WTC11 (cell line): ENCODE data around the gene OXNAD1. TPM values are rescaled to one million over a fixed set of nuclear protein-coding genes. Genes with fewer than 3 reads are reported as not detected.

Experiments
- ATAC-seq: fragments of 200-7000 bp; cut with Tn5 transposase; 2 replicates; pipeline ENCODE4 v1.10.0; 2021; ENCODE audit warnings: mild to moderate bottlenecking, moderate library complexity
- CTCF ChIA-PET: fragments of 300-600 bp; sonication (Branson Sonifier 250); formaldehyde crosslinking; loops from one replicate; lab custom pipeline; 2021; ENCODE audit warnings: antibody characterized with exemption; lab: Charles Lee
- POLR2A ChIA-PET: fragments of 350-600 bp; sonication (Branson Sonifier 250); formaldehyde crosslinking; loops from one replicate; lab custom pipeline; 2021; ENCODE audit warnings: antibody characterized with exemption; lab: Charles Lee
- DNase-seq: peaks from one replicate; pipeline ENCODE4 v3.0.0; 2021; ENCODE audit warnings: low spot score
- H3K27ac Mint-ChIP-seq: 2 replicates; pipeline ENCODE4 v1.8.0; 2021; ENCODE audit warnings: mixed read lengths
- H3K27me3 Mint-ChIP-seq: 2 replicates; pipeline ENCODE4 v1.8.0; 2021; ENCODE audit warnings: low read depth, mild to moderate bottlenecking, moderate library complexity, mixed read lengths
- H3K36me3 Mint-ChIP-seq: 2 replicates; pipeline ENCODE4 v1.8.0; 2021; ENCODE audit warnings: mixed read lengths
- H3K4me1 Mint-ChIP-seq: 2 replicates; pipeline ENCODE4 v1.8.0; 2022; ENCODE audit warnings: mixed read lengths
- H3K4me3 Mint-ChIP-seq: 2 replicates; pipeline ENCODE4 v1.8.0; 2021; ENCODE audit warnings: mild to moderate bottlenecking, moderate library complexity, mixed read lengths
- H3K9me3 Mint-ChIP-seq: 2 replicates; pipeline ENCODE4 v1.8.0; 2021; ENCODE audit warnings: mixed read lengths
- AR ChIP-seq: fragments of 250-450 bp; sonication (Bioruptor Pico); IDR thresholded peaks from 2 replicates; pipeline ENCODE4 v1.9.0; 2021; ENCODE audit warnings: mild to moderate bottlenecking
- CREB1 ChIP-seq: sonication (generic); formaldehyde crosslinking; IDR thresholded peaks from 2 replicates; pipeline ENCODE4 v1.8.0; 2023; ENCODE audit warnings: mild to moderate bottlenecking, missing genetic modification reagents
- E2F1 ChIP-seq: sonication (generic); formaldehyde crosslinking; IDR thresholded peaks from 2 replicates; pipeline ENCODE4 v1.8.0; 2022; ENCODE audit warnings: mild to moderate bottlenecking, missing genetic modification reagents
- FOXP1 ChIP-seq: sonication (generic); formaldehyde crosslinking; IDR thresholded peaks from 2 replicates; pipeline ENCODE4 v1.8.0; 2022; ENCODE audit warnings: missing genetic modification reagents, mild to moderate bottlenecking, moderate library complexity, borderline replicate concordance
- GABPB1 ChIP-seq: sonication (generic); formaldehyde crosslinking; IDR thresholded peaks from 2 replicates; pipeline ENCODE4 v1.8.1; 2023; ENCODE audit warnings: mild to moderate bottlenecking, missing genetic modification reagents
- HMGXB4 ChIP-seq: sonication (generic); formaldehyde crosslinking; IDR thresholded peaks from 2 replicates; pipeline ENCODE4 v1.8.1; 2023; ENCODE audit warnings: mild to moderate bottlenecking, moderate library complexity, missing genetic modification reagents
- JUN ChIP-seq: sonication (generic); formaldehyde crosslinking; IDR thresholded peaks from 2 replicates; pipeline ENCODE4 v1.8.0; 2023; ENCODE audit warnings: mild to moderate bottlenecking, missing genetic modification reagents
- NR2C2 ChIP-seq: sonication (generic); formaldehyde crosslinking; IDR thresholded peaks from 2 replicates; pipeline ENCODE4 v1.8.0; 2022; ENCODE audit warnings: mild to moderate bottlenecking, missing genetic modification reagents
- PREB ChIP-seq: sonication (generic); formaldehyde crosslinking; IDR thresholded peaks from 2 replicates; pipeline ENCODE4 v1.8.1; 2022; ENCODE audit warnings: mild to moderate bottlenecking, missing genetic modification reagents, moderate library complexity, borderline replicate concordance
- PRRX2 ChIP-seq: fragments of 250-450 bp; sonication (Bioruptor Pico); IDR thresholded peaks from 2 replicates; pipeline ENCODE4 v1.8.0; 2021; ENCODE audit warnings: mild to moderate bottlenecking
- SMAD3 ChIP-seq: sonication (generic); formaldehyde crosslinking; IDR thresholded peaks from 2 replicates; pipeline ENCODE4 v1.8.0; 2022; ENCODE audit warnings: missing genetic modification reagents, mild to moderate bottlenecking, borderline replicate concordance
- SOX15 ChIP-seq: fragments of 250-450 bp; sonication (Bioruptor Pico); IDR thresholded peaks from 2 replicates; pipeline ENCODE4 v1.9.0; 2021; ENCODE audit warnings: mild to moderate bottlenecking
- TEAD1 ChIP-seq: sonication (generic); formaldehyde crosslinking; IDR thresholded peaks from 2 replicates; pipeline ENCODE4 v1.8.0; 2022; ENCODE audit warnings: mild to moderate bottlenecking, missing genetic modification reagents
- TEAD4 ChIP-seq: sonication (generic); formaldehyde crosslinking; IDR thresholded peaks from 2 replicates; pipeline ENCODE4 v1.8.0; 2022; ENCODE audit warnings: mild to moderate bottlenecking, missing genetic modification reagents
- ZBTB21 ChIP-seq: sonication (generic); formaldehyde crosslinking; IDR thresholded peaks from 2 replicates; pipeline ENCODE4 v1.8.1; 2023; ENCODE audit warnings: mild to moderate bottlenecking, missing genetic modification reagents, borderline replicate concordance
- ZNF219 ChIP-seq: sonication (generic); formaldehyde crosslinking; IDR thresholded peaks from 2 replicates; pipeline ENCODE4 v1.8.0; 2023; ENCODE audit warnings: missing genetic modification reagents, mild to moderate bottlenecking, borderline replicate concordance
- ZNF396 ChIP-seq: fragments of 250-450 bp; sonication (Bioruptor Pico); IDR thresholded peaks from 2 replicates; pipeline ENCODE4 v1.8.0; 2021; ENCODE audit warnings: mild to moderate bottlenecking, moderate library complexity, borderline replicate concordance
- total RNA-seq: library from RNA; stranded (reverse); gene quantifications from 3 replicates; pipeline ENCODE4 v1.2.3, GENCODE V29; 2021
- TF ChIP-seq, protein P1 (sequence below): fragments of 250-450 bp; sonication (Bioruptor Pico); IDR thresholded peaks from 2 replicates; pipeline ENCODE4 v2.1.2; 2022; ENCODE audit warnings: mild to moderate bottlenecking, moderate library complexity
- TF ChIP-seq, protein P2 (sequence below): sonication (generic); formaldehyde crosslinking; IDR thresholded peaks from 2 replicates; pipeline ENCODE4 v1.8.0; 2023; ENCODE audit warnings: missing genetic modification reagents, mild to moderate bottlenecking, borderline replicate concordance
- TF ChIP-seq, protein P3 (sequence below): sonication (generic); formaldehyde crosslinking; IDR thresholded peaks from 2 replicates; pipeline ENCODE4 v1.8.1; 2023; ENCODE audit warnings: mild to moderate bottlenecking, missing genetic modification reagents, moderate library complexity

Gene OXNAD1
- total RNA-seq, 1 experiment from 2014 or later: 21.7 TPM

- peaks cover 16% of the 10 kb centered on the region for H3K36me3 Mint-ChIP-seq
- POLR2A ChIA-PET: no interaction called here
- DNase-seq: no peak
Observed at GRCh38 chr3:16284633-16285032, 19.6 kb downstream of the OXNAD1 start.

More at GRCh38 chr3:16284633-16285032, 19.6 kb downstream of the OXNAD1 start:
- no peak for TF ChIP-seq ZNF396 (CRISPR knock-in tag)
- no peak for TF ChIP-seq PRRX2 (CRISPR knock-in tag)
- no peak for TF ChIP-seq CREB1 (CRISPR knock-in tag)
- no peak for TF ChIP-seq E2F1 (CRISPR knock-in tag)
- no peak for TF ChIP-seq GABPB1
- TF ChIP-seq NR2C2 (CRISPR knock-in tag): no peak
- no peak for TF ChIP-seq JUN
- no peak for TF ChIP-seq FOXP1 (CRISPR knock-in tag)
- TF ChIP-seq PREB (CRISPR knock-in tag): no peak
- TF ChIP-seq, protein P1, sequence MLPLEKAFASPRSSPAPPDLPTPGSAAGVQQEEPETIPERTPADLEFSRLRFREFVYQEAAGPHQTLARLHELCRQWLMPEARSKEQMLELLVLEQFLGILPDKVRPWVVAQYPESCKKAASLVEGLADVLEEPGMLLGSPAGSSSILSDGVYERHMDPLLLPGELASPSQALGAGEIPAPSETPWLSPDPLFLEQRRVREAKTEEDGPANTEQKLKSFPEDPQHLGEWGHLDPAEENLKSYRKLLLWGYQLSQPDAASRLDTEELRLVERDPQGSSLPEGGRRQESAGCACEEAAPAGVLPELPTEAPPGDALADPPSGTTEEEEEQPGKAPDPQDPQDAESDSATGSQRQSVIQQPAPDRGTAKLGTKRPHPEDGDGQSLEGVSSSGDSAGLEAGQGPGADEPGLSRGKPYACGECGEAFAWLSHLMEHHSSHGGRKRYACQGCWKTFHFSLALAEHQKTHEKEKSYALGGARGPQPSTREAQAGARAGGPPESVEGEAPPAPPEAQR (CRISPR knock-in tag): no peak
- TF ChIP-seq, protein P2, sequence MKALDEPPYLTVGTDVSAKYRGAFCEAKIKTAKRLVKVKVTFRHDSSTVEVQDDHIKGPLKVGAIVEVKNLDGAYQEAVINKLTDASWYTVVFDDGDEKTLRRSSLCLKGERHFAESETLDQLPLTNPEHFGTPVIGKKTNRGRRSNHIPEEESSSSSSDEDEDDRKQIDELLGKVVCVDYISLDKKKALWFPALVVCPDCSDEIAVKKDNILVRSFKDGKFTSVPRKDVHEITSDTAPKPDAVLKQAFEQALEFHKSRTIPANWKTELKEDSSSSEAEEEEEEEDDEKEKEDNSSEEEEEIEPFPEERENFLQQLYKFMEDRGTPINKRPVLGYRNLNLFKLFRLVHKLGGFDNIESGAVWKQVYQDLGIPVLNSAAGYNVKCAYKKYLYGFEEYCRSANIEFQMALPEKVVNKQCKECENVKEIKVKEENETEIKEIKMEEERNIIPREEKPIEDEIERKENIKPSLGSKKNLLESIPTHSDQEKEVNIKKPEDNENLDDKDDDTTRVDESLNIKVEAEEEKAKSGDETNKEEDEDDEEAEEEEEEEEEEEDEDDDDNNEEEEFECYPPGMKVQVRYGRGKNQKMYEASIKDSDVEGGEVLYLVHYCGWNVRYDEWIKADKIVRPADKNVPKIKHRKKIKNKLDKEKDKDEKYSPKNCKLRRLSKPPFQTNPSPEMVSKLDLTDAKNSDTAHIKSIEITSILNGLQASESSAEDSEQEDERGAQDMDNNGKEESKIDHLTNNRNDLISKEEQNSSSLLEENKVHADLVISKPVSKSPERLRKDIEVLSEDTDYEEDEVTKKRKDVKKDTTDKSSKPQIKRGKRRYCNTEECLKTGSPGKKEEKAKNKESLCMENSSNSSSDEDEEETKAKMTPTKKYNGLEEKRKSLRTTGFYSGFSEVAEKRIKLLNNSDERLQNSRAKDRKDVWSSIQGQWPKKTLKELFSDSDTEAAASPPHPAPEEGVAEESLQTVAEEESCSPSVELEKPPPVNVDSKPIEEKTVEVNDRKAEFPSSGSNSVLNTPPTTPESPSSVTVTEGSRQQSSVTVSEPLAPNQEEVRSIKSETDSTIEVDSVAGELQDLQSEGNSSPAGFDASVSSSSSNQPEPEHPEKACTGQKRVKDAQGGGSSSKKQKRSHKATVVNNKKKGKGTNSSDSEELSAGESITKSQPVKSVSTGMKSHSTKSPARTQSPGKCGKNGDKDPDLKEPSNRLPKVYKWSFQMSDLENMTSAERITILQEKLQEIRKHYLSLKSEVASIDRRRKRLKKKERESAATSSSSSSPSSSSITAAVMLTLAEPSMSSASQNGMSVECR (CRISPR knock-in tag): no peak
- no peak for TF ChIP-seq TEAD4 (CRISPR knock-in tag)
- no peak for TF ChIP-seq ZBTB21 (CRISPR knock-in tag)
- no peak for TF ChIP-seq TEAD1 (CRISPR knock-in tag)
- TF ChIP-seq SMAD3 (CRISPR knock-in tag): no peak
- no peak for TF ChIP-seq AR (CRISPR knock-in tag)
- no peak for TF ChIP-seq HMGXB4 (CRISPR knock-in tag)
- TF ChIP-seq, protein P3, sequence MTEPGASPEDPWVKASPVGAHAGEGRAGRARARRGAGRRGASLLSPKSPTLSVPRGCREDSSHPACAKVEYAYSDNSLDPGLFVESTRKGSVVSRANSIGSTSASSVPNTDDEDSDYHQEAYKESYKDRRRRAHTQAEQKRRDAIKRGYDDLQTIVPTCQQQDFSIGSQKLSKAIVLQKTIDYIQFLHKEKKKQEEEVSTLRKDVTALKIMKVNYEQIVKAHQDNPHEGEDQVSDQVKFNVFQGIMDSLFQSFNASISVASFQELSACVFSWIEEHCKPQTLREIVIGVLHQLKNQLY: no peak
- TF ChIP-seq SOX15 (CRISPR knock-in tag): no peak
- TF ChIP-seq ZNF219 (CRISPR knock-in tag): no peak
- H3K4me1 Mint-ChIP-seq: no peaks in the 10 kb centered on the region
- ATAC-seq: no peak
- H3K27me3 Mint-ChIP-seq: no peaks in the 10 kb centered on the region
- no peaks in the 10 kb centered on the region for H3K9me3 Mint-ChIP-seq
- CTCF ChIA-PET: no interaction called here
- H3K27ac Mint-ChIP-seq: no peak overlapping the region
- no peak overlapping the region for H3K4me3 Mint-ChIP-seq
